Adipocyte (in vitro differentiated cells): Measurements from ENCODE around the gene PDE3B.
A peak's percentile ranks its signal among the peaks of the same experiment; 100 is the strongest.
"Not testable (repeated sequence)": the region's sequence is repeated elsewhere in the genome, so short reads cannot be mapped to it uniquely, and the experiment has no call there.

Experiments
- DNase-seq: peaks from one replicate; pipeline ENCODE4 v3.0.0-alpha.2; 2015; ENCODE audit warnings: low read depth
- H3K27me3 ChIP-seq: replicated peaks from 2 replicates; pipeline ENCODE4 v1.7.0; 2013; ENCODE audit warnings: mild to moderate bottlenecking, low read length, moderate library complexity; ENCODE audit not compliant: control insufficient read depth, insufficient read depth
- H3K36me3 ChIP-seq: 2 replicates; pipeline ENCODE4 v1.7.0; 2013; ENCODE audit warnings: low read length, mild to moderate bottlenecking, moderate library complexity; ENCODE audit not compliant: control insufficient read depth, insufficient read depth, severe bottlenecking
- H3K4me1 ChIP-seq: 2 replicates; pipeline ENCODE4 v1.7.0; 2013; ENCODE audit warnings: mild to moderate bottlenecking, low read length, moderate library complexity; ENCODE audit not compliant: control insufficient read depth, insufficient read depth
- H3K4me3 ChIP-seq: 2 replicates; pipeline ENCODE4 v1.7.0; 2013; ENCODE audit warnings: mild to moderate bottlenecking, low read length, moderate library complexity
- H3K9ac ChIP-seq: 2 replicates; pipeline ENCODE4 v1.7.0; 2013; ENCODE audit warnings: mild to moderate bottlenecking, low read length, moderate library complexity
- H3K9me3 ChIP-seq: 2 replicates; pipeline ENCODE4 v1.7.0; 2013; ENCODE audit warnings: mild to moderate bottlenecking, low read length, moderate library complexity; ENCODE audit not compliant: control insufficient read depth

The PDE3B gene

DNA sequence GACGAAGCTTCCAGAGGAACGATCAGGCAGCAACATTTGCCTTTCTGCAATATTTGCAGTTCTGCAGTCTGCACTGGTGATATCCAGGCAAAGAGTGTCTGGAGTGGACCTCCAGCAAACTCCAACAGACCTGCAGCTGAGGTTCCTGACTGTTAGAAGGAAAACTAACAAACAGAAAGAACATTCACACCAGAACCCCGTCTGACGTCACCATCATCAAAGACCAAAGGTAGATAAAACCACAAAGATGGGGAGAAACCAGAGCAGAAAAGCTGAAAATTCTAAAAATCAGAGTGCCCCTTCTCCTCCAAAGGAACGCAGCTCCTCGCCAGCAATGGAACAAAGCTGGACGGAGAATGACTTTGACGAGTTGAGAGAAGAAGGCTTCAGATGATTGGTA, 134.9 kb downstream of the PDE3B start:
- H3K4me3 ChIP-seq, DNase-seq, H3K27me3 ChIP-seq, H3K9ac ChIP-seq, H3K9me3 ChIP-seq: not testable (repeated sequence)
- Histone ChIP-seq H3K4me1 (peaks cover 13% of the 10 kb centered on the region), H3K36me3 (peaks cover 15% of the 10 kb centered on the region)

DNA sequence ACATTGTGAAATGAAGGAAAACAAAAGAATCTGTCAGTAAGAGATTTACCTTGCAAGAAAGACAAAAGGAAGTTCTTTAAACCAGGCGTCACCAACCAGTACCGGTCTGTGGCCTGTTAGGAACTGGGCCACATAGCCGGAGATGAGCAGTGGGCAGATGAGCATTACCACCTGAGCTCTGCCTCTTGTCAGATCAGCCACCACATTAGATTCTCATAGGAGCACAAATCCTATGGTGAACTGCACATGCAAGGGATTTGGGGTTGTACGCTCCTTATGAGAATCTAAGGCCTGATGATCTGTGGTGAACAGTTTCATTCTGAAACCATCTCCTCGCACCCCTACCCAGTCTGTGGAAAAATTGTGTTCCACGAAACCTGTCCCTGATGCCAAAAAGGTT, 140.2 kb downstream of the PDE3B start:
- Histone ChIP-seq H3K36me3 (no peaks in the 10 kb centered on the region), H3K9ac (no peak overlapping the region)

DNA sequence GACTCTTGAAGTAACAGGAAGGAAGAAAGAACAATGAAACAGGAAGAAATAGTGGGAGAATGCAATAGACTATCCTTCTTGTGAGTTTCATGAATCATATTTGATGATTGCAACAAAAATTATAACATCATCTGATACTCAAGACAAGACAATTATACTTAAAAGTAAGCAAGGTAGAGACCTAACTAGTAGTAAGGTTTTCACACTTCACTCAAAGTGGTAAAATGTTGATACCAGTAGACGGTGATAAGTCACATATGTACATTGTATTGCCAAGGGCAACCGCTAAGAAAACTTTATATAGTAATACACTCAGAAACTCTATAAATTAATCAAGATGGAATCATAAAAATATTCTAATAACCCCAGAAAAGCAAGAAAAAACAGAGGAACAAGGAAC, 140.6 kb downstream of the PDE3B start:
- Histone ChIP-seq H3K36me3 (no peaks in the 10 kb centered on the region), H3K4me3 (no peak overlapping the region), H3K4me1 (no peaks in the 10 kb centered on the region), H3K9me3 (peaks cover 2% of the 10 kb centered on the region), H3K27me3 (no peaks in the 10 kb centered on the region), H3K9ac (no peak overlapping the region)
- DNase-seq, result no peak

More for the DNA sequence above, 140.2 kb downstream of the PDE3B start:
- Histone ChIP-seq H3K4me3 (no peak overlapping the region), H3K27me3 (no peaks in the 10 kb centered on the region), H3K4me1 (no peaks in the 10 kb centered on the region), H3K9me3 (peaks cover 2% of the 10 kb centered on the region)
- no peak for DNase-seq

DNA sequence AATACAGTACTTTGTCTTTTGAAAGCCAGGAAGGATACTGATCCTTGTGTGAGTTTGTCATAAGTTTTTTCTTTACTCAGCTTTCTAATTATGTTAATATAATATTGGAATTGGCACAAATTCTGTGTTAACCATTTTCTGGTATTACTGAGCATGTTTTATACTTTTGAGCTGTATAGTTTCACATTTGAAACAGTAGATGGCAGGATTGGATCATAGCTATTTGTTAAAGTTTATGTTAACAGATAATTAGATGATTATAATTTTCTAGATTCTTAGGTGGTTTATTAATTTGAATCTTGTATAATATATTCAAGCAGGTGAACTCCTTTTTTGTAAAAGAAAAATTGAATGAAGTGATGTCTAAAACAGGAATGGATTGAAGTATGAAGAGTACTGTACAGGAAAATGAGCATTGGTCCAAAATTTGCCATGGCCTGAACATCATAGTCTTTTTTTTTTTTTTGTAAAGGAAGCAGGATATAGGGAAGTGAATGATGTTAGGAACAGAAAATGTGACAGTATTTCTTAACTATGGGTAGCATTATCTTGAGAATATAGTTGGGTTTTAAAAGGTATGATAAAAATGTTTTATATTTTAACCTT, 146.4 kb downstream of the PDE3B start:
- peak; percentile 61 for DNase-seq
- Histone ChIP-seq H3K9me3 (no peaks in the 10 kb centered on the region), H3K4me3 (no peak overlapping the region), H3K9ac (no peak overlapping the region), H3K27me3 (no peaks in the 10 kb centered on the region), H3K4me1 (no peaks in the 10 kb centered on the region), H3K36me3 (peaks cover 16% of the 10 kb centered on the region)

DNA sequence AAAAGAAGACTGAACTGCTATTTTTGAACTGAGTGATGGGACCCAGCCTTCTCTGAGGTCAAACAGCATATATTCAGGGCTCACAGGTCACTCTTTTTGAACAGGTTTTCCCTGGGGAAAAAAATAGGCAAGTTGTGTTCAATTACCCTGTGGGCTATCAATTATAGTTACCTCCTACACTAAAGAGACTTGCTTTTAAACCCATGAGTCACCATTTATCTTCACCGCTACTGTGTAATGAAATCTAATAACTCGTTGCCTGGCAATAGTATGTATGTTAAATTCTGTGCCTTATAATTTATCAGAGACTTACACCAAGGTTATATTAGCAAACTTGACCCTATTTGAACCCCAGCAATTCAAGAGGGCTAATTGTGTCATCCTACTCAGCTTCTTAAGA, 149.9 kb downstream of the PDE3B start:
- Histone ChIP-seq H3K4me3 (no peak overlapping the region), H3K9me3 (no peaks in the 10 kb centered on the region), H3K4me1 (no peaks in the 10 kb centered on the region), H3K36me3 (peaks cover 16% of the 10 kb centered on the region), H3K9ac (no peak overlapping the region), H3K27me3 (no peaks in the 10 kb centered on the region)
- no peak for DNase-seq

DNA sequence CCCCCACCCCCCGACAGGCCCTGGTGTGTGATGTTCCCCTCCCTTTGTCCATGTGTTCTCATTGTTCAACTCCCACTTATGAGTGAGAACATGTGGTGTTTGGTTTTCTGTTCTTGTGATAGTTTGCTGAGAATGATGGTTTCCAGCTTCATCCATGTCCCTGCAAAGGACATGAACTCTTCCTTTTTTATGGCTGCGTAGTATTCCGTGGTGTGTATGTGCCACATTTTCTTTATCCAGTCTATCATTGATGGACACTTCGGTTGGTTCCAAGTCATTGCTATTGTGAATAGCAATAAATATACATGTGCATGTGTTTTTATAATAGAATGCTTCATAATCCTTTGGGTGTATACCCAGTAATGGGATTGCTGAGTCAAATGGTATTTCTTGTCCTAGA, 152.4 kb downstream of the PDE3B start:
- not testable (repeated sequence) for H3K27me3 ChIP-seq, H3K9ac ChIP-seq, DNase-seq, H3K9me3 ChIP-seq, H3K4me3 ChIP-seq, H3K4me1 ChIP-seq
- H3K36me3 ChIP-seq, result peaks cover 11% of the 10 kb centered on the region

DNA sequence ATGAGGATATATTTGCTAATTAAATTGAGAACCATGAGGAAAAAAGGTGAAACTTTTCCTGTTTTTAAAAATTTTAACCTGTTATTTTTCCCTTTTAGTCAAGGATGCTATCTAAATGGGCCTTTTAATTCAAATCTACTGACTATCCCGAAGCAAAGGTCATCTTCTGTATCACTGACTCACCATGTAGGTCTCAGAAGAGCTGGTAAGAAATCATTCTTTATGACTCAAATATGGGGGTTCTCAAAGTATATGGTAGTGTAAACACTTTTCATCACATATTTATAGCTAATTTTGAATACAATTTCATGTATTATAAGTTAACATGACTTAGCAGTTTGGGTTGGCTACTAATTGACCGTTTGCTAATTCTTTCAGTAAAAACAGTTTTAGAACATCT, 160.2 kb downstream of the PDE3B start:
- Histone ChIP-seq H3K36me3 (peaks cover 58% of the 10 kb centered on the region), H3K4me3 (no peak overlapping the region), H3K9ac (no peak overlapping the region), H3K27me3 (no peaks in the 10 kb centered on the region), H3K9me3 (no peaks in the 10 kb centered on the region), H3K4me1 (no peaks in the 10 kb centered on the region)
- no peak for DNase-seq

DNA sequence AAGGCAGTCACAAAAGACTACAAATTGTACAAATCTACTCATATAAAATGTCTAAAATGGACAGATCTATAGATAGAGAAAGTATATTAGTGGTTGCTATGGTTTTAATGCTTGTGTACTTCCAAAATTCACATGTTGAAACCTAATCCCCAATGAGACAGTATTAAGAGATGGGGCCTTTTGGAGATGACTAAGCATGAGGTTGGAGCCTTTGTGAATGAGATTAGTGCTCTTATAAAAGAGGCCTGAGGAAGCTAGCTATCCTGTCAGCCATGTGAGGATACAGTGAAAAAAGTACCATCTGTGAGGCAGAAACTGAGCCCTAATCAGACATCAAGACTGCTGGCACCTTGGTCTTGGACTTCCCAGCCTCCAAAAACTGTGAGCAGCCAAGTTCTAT, 165.9 kb downstream of the PDE3B start:
- H3K9me3 ChIP-seq, result no peaks in the 10 kb centered on the region
- no peak for DNase-seq
- H3K4me1 ChIP-seq, result no peaks in the 10 kb centered on the region
- H3K27me3 ChIP-seq, result no peaks in the 10 kb centered on the region
- no peak overlapping the region for H3K4me3 ChIP-seq
- H3K36me3 ChIP-seq, result peaks cover 54% of the 10 kb centered on the region
- H3K9ac ChIP-seq, result no peak overlapping the region

DNA sequence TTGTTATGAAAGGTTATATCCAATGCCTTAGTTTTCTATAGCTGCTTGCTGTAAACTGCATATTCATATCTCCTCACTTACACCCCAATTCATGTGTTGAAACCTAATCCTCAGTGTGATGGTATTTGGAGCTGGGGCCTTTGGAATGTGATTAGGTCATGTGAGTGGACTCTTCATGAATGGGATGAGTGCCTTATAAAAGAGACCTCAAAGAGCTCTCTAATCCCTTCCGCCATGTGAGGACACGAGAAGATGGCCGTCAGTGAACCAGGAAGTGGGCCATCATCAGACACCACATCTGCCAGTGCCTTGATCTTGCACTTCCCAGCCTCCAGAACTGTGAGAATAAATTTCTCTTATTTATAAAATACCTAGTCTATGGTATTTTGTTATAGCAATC, 169.2 kb downstream of the PDE3B start:
- H3K9ac ChIP-seq, result no peak overlapping the region
- no peak overlapping the region for H3K4me3 ChIP-seq
- H3K27me3 ChIP-seq, result no peaks in the 10 kb centered on the region
- peaks cover 42% of the 10 kb centered on the region for H3K36me3 ChIP-seq
- H3K9me3 ChIP-seq, result no peaks in the 10 kb centered on the region
- H3K4me1 ChIP-seq, result no peaks in the 10 kb centered on the region
- DNase-seq, result no peak

DNA sequence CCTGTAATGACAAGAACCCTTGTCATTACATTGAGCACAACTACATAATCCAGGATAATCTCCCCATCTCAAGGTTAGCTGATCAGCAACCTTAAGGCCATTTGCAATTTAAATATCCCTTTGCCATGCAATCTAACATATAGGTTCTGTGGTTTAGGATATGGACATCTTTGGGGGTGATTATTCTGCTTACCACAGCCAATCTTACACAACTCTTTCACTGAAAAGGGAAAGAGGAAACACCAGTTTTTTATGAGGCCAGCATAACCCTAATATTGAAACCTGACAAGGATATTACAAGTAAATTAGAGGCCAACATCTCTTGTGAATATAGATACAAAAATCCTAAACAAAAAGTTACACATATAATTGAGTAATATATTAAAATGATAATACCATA, 169.9 kb downstream of the PDE3B start:
- Histone ChIP-seq H3K9me3 (no peaks in the 10 kb centered on the region), H3K4me3 (no peak overlapping the region), H3K27me3 (no peaks in the 10 kb centered on the region), H3K9ac (no peak overlapping the region), H3K4me1 (no peaks in the 10 kb centered on the region), H3K36me3 (peaks cover 34% of the 10 kb centered on the region)
- DNase-seq, result no peak

DNA sequence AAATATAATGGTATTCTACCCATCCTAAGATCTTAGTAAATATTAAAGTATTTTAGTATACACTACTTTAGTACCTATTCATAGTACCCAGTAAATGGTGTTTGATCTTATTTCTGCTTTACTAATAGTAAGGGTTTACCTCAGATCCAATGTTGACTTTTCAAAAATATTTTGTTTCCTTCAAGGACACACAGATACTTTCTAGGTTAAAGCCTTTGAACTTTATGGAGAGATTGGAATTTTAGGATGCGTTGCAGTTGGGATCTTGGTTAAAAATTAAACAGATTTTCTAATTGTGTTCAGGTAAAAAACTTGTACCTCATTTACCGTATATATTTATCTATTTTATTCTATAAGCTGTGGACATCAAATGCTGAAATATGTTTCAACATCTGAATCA, 175.2 kb downstream of the PDE3B start:
- Histone ChIP-seq H3K4me3 (no peak overlapping the region), H3K9me3 (no peaks in the 10 kb centered on the region), H3K36me3 (peaks cover 40% of the 10 kb centered on the region), H3K9ac (no peak overlapping the region), H3K27me3 (no peaks in the 10 kb centered on the region), H3K4me1 (no peaks in the 10 kb centered on the region)
- DNase-seq, result no peak

DNA sequence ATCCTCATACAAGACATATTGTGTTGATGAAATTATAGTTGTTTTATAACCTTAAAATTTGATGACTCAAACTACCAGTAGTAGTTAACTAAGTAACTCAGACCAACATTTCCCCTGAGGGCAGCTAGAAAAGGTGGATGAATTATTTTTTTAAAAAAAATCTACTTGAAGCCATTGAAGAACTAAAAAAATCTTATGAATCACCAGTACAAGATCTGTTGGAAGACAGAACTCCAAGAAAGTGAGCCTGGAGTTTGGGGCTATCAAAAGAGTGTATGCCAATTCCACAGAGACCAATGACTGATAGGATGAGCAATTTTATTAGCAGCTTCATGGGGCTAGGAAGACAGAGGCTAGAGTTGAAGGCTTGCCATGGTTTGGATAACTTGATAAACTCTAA, 176.0 kb downstream of the PDE3B start:
- H3K27me3 ChIP-seq, result no peaks in the 10 kb centered on the region
- DNase-seq, result no peak
- no peak overlapping the region for H3K4me3 ChIP-seq
- H3K9me3 ChIP-seq, result no peaks in the 10 kb centered on the region
- no peak overlapping the region for H3K9ac ChIP-seq
- peaks cover 47% of the 10 kb centered on the region for H3K36me3 ChIP-seq
- H3K4me1 ChIP-seq, result no peaks in the 10 kb centered on the region
